ENCODE data around the gene FKBP6.

- TF ChIP-seq CTCF (IDR thresholded peaks at IDR 0.05) (no peak), POLR2A (IDR thresholded peaks at IDR 0.05) (no peak)
These were observed 10.4 kb downstream of the FKBP6 start for GRCh38 chr7:73338321-73338720.
